Activated CD4-positive, alpha-beta T cell treated with anti-CD3 and anti-CD28 coated beads for 36 hours (primary cell): ENCODE results near the gene ADCYAP1. TPM values are rescaled to one million over a fixed set of nuclear protein-coding genes. Genes with fewer than 3 reads are reported as not detected.

Experiments
- ATAC-seq: fragments of 200-7000 bp; cut with Tn5 transposase; one replicate; pipeline ENCODE4 v1.10.0; 2021; ENCODE audit warnings: mild to moderate bottlenecking, moderate library complexity
- CTCF ChIA-PET: fragments of 350-600 bp; sonication (Branson Sonifier 250); formaldehyde crosslinking; loops from one replicate; lab custom pipeline; 2021; ENCODE audit warnings: antibody characterized with exemption; lab: Charles Lee
- POLR2A ChIA-PET: fragments of 350-600 bp; sonication (Branson Sonifier 250); formaldehyde crosslinking; loops from one replicate; lab custom pipeline; 2021; ENCODE audit warnings: antibody characterized with exemption, inconsistent platforms; lab: Charles Lee
- DNase-seq: peaks from one replicate; pipeline ENCODE4 v3.0.0-alpha.2; 2020
- H3K27ac Mint-ChIP-seq: one replicate; pipeline ENCODE4 v1.8.0; 2021; ENCODE audit warnings: mixed read lengths
- H3K27me3 Mint-ChIP-seq: one replicate; pipeline ENCODE4 v1.8.0; 2021; ENCODE audit warnings: mixed read lengths
- H3K36me3 Mint-ChIP-seq: one replicate; pipeline ENCODE4 v1.8.0; 2021; ENCODE audit warnings: low read depth, mixed read lengths
- H3K4me1 Mint-ChIP-seq: one replicate; pipeline ENCODE4 v1.8.0; 2021; ENCODE audit warnings: mixed read lengths
- H3K4me3 Mint-ChIP-seq: one replicate; pipeline ENCODE4 v1.8.0; 2021; ENCODE audit warnings: mild to moderate bottlenecking, moderate library complexity, mixed read lengths
- H3K9me3 Mint-ChIP-seq: one replicate; pipeline ENCODE4 v1.8.0; 2021; ENCODE audit warnings: low read depth, mixed read lengths
- intact Hi-C, 2 experiments: fragments of 100-400 bp; cut with DNase I in 1 of 2; cut with micrococcal nuclease in 1 of 2; formaldehyde crosslinking; loops; one replicate each; pipeline versions ENCODE4 v1.14.2 to v1.15.1; 2022 to 2024; cut with DNase I, micrococcal nuclease
- total RNA-seq, 2 experiments: library from RNA; stranded (reverse); gene quantifications; one replicate each; pipeline ENCODE4 v1.2.3, GENCODE V29; 2021

ADCYAP1 gene
- total RNA-seq, 2 experiments from 2014 or later: not detected

- Mint-ChIP-seq H3K4me1 (no peaks in the 10 kb centered on the region), H3K27me3 (peaks cover 6% of the 10 kb centered on the region), H3K36me3 (no peaks in the 10 kb centered on the region), H3K9me3 (no peaks in the 10 kb centered on the region), H3K27ac (no peak overlapping the region), H3K4me3 (no peak overlapping the region)
- ATAC-seq (no peak), DNase-seq (no peak)
- ChIA-PET POLR2A (no interaction called here), CTCF (interaction anchor here (0.6 kb wide), 1 partner anchor 21 kb away, joined by 3 read pairs; no protein-coding TSS in a partner anchor)
- intact Hi-C loops: no loop called here
Observed at GRCh38 chr18:939958-940357, 35.3 kb downstream of the ADCYAP1 start.

- Mint-ChIP-seq H3K27ac (no peak overlapping the region), H3K36me3 (no peaks in the 10 kb centered on the region), H3K4me3 (no peak overlapping the region), H3K4me1 (no peaks in the 10 kb centered on the region), H3K27me3 (peaks cover 2% of the 10 kb centered on the region), H3K9me3 (no peaks in the 10 kb centered on the region)
- ChIA-PET CTCF (no interaction called here), POLR2A (no interaction called here)
- DNase-seq (no peak), ATAC-seq (no peak)
- intact Hi-C loops: no loop called here
Observed at GRCh38 chr18:941331-941730, 36.7 kb downstream of the ADCYAP1 start.

GRCh38 chr18:944440-944839 is 39.8 kb downstream of the ADCYAP1 start:
- ATAC-seq (no peak), DNase-seq (no peak)
- Mint-ChIP-seq H3K9me3 (no peaks in the 10 kb centered on the region), H3K4me3 (no peak overlapping the region), H3K4me1 (no peaks in the 10 kb centered on the region), H3K36me3 (no peaks in the 10 kb centered on the region), H3K27me3 (peaks cover 2% of the 10 kb centered on the region), H3K27ac (no peak overlapping the region)
- POLR2A ChIA-PET: no interaction called here
- CTCF ChIA-PET: interaction anchor here (1.1 to 1.4 kb wide), 2 partner anchors 18 to 79 kb away, joined by 3 read pairs; no protein-coding TSS in a partner anchor
- intact Hi-C loops: no loop called here

GRCh38 chr18:949724-950631 is 45.3 kb downstream of the ADCYAP1 start:
- ChIA-PET POLR2A (no interaction called here), CTCF (no interaction called here)
- no peak for DNase-seq
- Mint-ChIP-seq H3K9me3 (no peaks in the 10 kb centered on the region), H3K4me3 (no peak overlapping the region), H3K27me3 (no peaks in the 10 kb centered on the region), H3K27ac (no peak overlapping the region), H3K36me3 (no peaks in the 10 kb centered on the region), H3K4me1 (no peaks in the 10 kb centered on the region)
- intact Hi-C loops: no loop called here
- ATAC-seq: no peak

GRCh38 chr18:950882-951495 is 46.3 kb downstream of the ADCYAP1 start:
- no peak overlapping the region for H3K4me3 Mint-ChIP-seq
- no peaks in the 10 kb centered on the region for H3K9me3 Mint-ChIP-seq
- ATAC-seq (no peak), DNase-seq (no peak)
- no peaks in the 10 kb centered on the region for H3K4me1 Mint-ChIP-seq
- intact Hi-C loops: no loop called here
- H3K27ac Mint-ChIP-seq: no peak overlapping the region
- no peaks in the 10 kb centered on the region for H3K36me3 Mint-ChIP-seq
- POLR2A ChIA-PET: no interaction called here
- H3K27me3 Mint-ChIP-seq: no peaks in the 10 kb centered on the region
- CTCF ChIA-PET: no interaction called here

GRCh38 chr18:955384-956066 is 50.9 kb downstream of the ADCYAP1 start:
- intact Hi-C loops: no loop called here
- DNase-seq (no peak), ATAC-seq (no peak)
- no peak overlapping the region for H3K4me3 Mint-ChIP-seq
- CTCF ChIA-PET: interaction anchor here (0.6 to 0.7 kb wide), 3 partner anchors 53 to 385 kb away, joined by 3 to 6 read pairs (median 4); no protein-coding TSS in a partner anchor
- POLR2A ChIA-PET: no interaction called here
- no peaks in the 10 kb centered on the region for H3K36me3 Mint-ChIP-seq
- H3K9me3 Mint-ChIP-seq: no peaks in the 10 kb centered on the region
- H3K27me3 Mint-ChIP-seq: no peaks in the 10 kb centered on the region
- no peaks in the 10 kb centered on the region for H3K4me1 Mint-ChIP-seq
- no peak overlapping the region for H3K27ac Mint-ChIP-seq

GRCh38 chr18:957829-958228 is 53.2 kb downstream of the ADCYAP1 start:
- Mint-ChIP-seq H3K4me1 (peaks cover 4% of the 10 kb centered on the region), H3K9me3 (no peaks in the 10 kb centered on the region), H3K36me3 (no peaks in the 10 kb centered on the region), H3K27me3 (peaks cover 4% of the 10 kb centered on the region), H3K27ac (no peak overlapping the region), H3K4me3 (no peak overlapping the region)
- intact Hi-C loops: no loop called here
- no peak for ATAC-seq
- POLR2A ChIA-PET: interaction anchor here (0.6 kb wide), 1 partner anchor 1150 kb away, joined by 3 read pairs; no protein-coding TSS in a partner anchor
- DNase-seq: no peak
- CTCF ChIA-PET: no interaction called here

GRCh38 chr18:959854-960253 is 55.2 kb downstream of the ADCYAP1 start:
- peaks cover 4% of the 10 kb centered on the region for H3K4me1 Mint-ChIP-seq
- ATAC-seq (no peak), DNase-seq (no peak)
- H3K9me3 Mint-ChIP-seq: no peaks in the 10 kb centered on the region
- intact Hi-C loops: no loop called here
- CTCF ChIA-PET: interaction anchor here (0.7 kb wide), 1 partner anchor 95 kb away, joined by 3 read pairs; no protein-coding TSS in a partner anchor
- H3K27ac Mint-ChIP-seq: no peak overlapping the region
- H3K27me3 Mint-ChIP-seq: peaks cover 9% of the 10 kb centered on the region
- H3K36me3 Mint-ChIP-seq: no peaks in the 10 kb centered on the region
- H3K4me3 Mint-ChIP-seq: no peak overlapping the region
- POLR2A ChIA-PET: no interaction called here

Other genes starting within 250 kb of the ADCYAP1 start
- gene TYMS, start 247.2 kb upstream of the ADCYAP1 start, total RNA-seq: 100 to 1,000 TPM; 331 to 372 TPM
- 10 to 100 TPM; 92.6 to 97.4 TPM for gene ENOSF1, start 192.2 kb upstream of the ADCYAP1 start, total RNA-seq
- gene YES1, start 92.6 kb upstream of the ADCYAP1 start, total RNA-seq: 10 to 100 TPM; 13.1 to 14.2 TPM